ENCODE results near the gene FOXO3. TPM values are rescaled to one million over a fixed set of nuclear protein-coding genes. Genes with fewer than 3 reads are reported as not detected.

Gene FOXO3
- total RNA-seq, 4 donors from 2014 or later = 133 to 151 (median 148) TPM

GRCh38 chr6:108653949-108654348, 93.2 kb downstream of the FOXO3 start:
- TF ChIP-seq CTCF (IDR thresholded peaks at IDR 0.05; ENCODE audit: low read depth) = no peak

GRCh38 chr6:108654465-108655106, 93.9 kb downstream of the FOXO3 start:
- TF ChIP-seq CTCF (IDR thresholded peaks at IDR 0.05; ENCODE audit: low read depth) = no peak

DNA sequence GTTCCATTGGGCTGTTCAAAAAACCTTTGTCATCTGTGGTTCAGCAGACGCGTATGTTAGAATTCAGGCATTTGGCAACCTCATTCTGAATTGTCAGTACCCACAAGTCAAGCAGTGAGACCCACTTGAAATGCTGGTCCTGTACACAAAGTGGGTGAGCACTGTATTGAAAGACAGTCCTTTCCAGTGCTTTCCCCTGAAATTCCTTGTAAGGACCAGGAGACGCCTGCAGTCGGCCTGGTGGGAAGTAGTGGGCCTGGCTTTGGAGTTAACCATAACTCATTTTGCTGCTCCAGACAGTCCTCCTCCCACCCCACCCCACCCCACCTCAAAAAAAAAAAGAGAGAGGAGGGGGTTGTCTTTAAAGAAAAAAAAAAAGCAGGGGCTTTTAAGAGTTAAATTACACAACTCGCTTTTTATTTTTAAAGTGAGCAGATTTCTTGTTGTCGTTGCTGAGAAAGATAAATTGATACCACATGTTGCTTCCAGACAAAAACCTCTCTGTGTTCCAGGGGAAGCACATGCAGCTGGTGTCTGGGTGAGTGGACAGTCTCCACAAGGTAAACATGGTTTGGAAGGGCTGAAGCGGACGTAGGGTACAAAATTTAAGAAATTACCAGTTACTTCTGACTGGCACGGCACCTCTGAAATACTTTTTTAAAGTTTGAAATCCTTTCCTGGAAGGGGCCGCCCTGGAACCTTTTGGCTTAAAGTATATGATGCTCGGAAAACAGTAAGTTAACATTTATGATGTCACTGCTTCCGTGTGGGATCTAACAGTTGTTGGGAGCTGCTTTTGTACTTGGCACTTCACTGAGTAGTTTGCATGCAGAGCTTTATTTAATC, 95.3 kb downstream of the FOXO3 start:
- no peak for TF ChIP-seq CTCF (IDR thresholded peaks at IDR 0.05; ENCODE audit: low read depth)

DNA sequence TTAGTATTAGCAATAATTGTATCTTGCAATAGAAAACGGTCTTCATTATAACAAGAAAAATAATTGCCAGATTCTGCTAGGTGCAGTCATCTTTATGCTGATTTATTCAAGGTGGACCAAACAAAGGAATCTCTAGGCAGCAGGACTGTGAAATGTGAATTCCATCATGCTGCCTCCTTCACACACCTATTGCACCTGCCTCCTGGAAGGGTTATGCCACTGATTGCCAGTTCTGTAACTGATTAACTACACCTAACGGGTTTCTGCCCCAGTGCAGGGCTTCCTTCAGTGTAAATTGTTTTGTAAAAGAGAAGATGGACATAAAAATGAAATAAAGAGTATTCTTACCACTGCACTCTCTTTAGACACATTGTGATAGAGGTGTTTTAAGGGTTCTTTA, 96.1 kb downstream of the FOXO3 start:
- no peak for TF ChIP-seq CTCF (IDR thresholded peaks at IDR 0.05; ENCODE audit: low read depth)

DNA sequence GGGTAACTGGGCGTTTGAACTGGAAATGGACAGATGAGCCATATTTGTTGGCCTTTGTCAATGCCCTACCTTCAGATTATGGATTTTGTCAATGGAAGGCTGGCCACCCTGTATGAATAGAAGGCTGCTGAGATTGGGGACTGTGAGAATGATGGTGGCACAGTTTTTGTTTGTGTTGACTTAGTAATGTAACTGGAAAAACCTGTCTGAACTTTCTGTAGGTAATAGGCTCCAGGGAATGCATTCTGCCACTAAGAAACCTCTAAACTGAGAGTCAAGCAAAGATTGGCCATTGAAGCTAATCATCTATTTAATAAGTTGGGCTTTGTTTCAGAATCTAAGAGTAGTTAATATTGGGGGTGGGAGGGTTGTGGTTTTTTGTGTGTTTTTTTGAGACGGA, 97.5 kb downstream of the FOXO3 start:
- no peak for TF ChIP-seq CTCF (IDR thresholded peaks at IDR 0.05; ENCODE audit: low read depth)

DNA sequence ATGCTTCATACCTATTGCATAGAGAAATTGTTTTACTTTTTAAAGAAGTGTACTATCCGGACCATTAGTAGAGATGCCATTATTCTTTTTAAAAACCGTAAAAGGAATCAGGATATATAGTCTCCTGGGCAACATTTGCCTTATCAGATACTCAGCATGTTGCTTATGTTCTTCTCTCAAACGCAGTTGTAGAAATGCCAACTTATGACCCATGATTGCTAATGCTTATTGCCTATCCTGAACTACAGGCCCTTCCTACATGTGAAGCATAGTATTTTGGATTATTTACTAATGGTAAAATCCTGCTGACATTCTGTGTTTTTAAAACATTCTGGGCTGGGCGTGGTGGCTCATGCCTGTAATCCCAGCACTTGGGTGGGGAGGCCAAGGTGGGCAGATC, 99.5 kb downstream of the FOXO3 start:
- no peak for TF ChIP-seq CTCF (IDR thresholded peaks at IDR 0.05; ENCODE audit: low read depth)

DNA sequence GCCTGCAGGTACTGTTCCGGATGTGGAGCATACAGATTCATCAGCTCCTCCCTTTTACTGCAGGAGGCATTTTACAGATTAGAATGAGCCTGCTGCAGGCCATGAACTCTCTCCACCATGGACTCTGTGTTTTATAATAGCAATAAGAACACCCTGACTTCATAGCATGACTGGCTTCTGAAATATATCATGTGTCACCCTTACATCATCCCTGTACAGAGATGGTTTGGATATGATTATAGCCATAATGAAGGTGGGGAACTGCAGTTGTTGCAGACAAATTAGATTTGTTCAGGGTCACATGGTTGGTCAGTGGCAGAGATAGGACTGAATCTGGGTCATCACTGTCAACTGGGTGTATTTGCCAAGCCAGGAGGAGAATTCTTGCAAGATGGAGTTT, 100.7 kb downstream of the FOXO3 start:
- TF ChIP-seq CTCF (IDR thresholded peaks at IDR 0.05; ENCODE audit: low read depth) = no peak
